Right lobe of liver (tissue), 6 donors: ENCODE results near the gene OR6J1. TPM values are rescaled to one million over a fixed set of nuclear protein-coding genes. Genes with fewer than 3 reads are reported as not detected.

Experiments used
- ATAC-seq, 4 donors: fragments of 200-7000 bp; cut with Tn5 transposase; one replicate each; pipeline ENCODE4 v1.9.1; 2020; ENCODE audit warnings: mild to moderate bottlenecking in 4 of 4, moderate library complexity in 4 of 4
- DNase-seq, 3 donors: peaks; one replicate each; pipeline ENCODE4 v3.0.0-alpha.2; 2020
- H3K27ac ChIP-seq, 3 donors: fragments of 200-600 bp; one replicate each; pipeline ENCODE4 v1.8.0; 2022
- H3K27me3 ChIP-seq, 2 donors: fragments of 200-600 bp; one replicate each; pipeline ENCODE4 v1.8.0; 2022
- H3K36me3 ChIP-seq, 4 donors: fragments of 200-600 bp; sonication (generic) in 1 of 4; one replicate each; pipeline versions ENCODE4 v1.5.1 to v1.8.0; 2017 to 2022; ENCODE audit warnings: control low read depth in 1 of 4
- H3K4me1 ChIP-seq, 4 donors: fragments of 200-600 bp; sonication (generic) in 1 of 4; one replicate each; pipeline versions ENCODE4 v1.5.1 to v1.8.0; 2017 to 2022; ENCODE audit warnings: control low read depth in 1 of 4
- H3K4me3 ChIP-seq, 3 donors: fragments of 200-600 bp; one replicate each; pipeline ENCODE4 v1.8.0; 2022
- H3K9me3 ChIP-seq, 4 donors: fragments of 200-600 bp; sonication (generic) in 1 of 4; one replicate each; pipeline versions ENCODE4 v1.5.1 to v1.8.0; 2017 to 2022; ENCODE audit warnings: control low read depth in 1 of 4
- POLR2A ChIP-seq: fragments of 450-650 bp; IDR thresholded peaks from one replicate; pipeline ENCODE4 v1.6.1; 2017; ENCODE audit warnings: antibody characterized with exemption, mild to moderate bottlenecking
- WGBS: methylation state at CpG from one replicate; pipeline ENCODE4 v1.1.6; 2018; ENCODE audit warnings: low coverage, low lambda C conversion rate; ENCODE audit not compliant: insufficient coverage; ENCODE audit errors: missing lambda C conversion rate; 5-methylcytosine and 5-hydroxymethylcytosine counted together
- intact Hi-C, 2 donors: fragments of 100-400 bp; cut with DNase I; formaldehyde crosslinking; loops; one replicate each; pipeline versions ENCODE4 v1.11.2 to v1.14.1; 2022
- total RNA-seq, 6 experiments: library from RNA; depleted of rRNA in 2 of 6; stranded (reverse); fragments of >200 nt in 2 of 6; fragmentation: NEBNext Ultra II Directional in 3 of 6; extraction: Animal tissue kit (Norgen Biotek cat#: 25700) in 3 of 6; gene quantifications; one replicate each; pipeline versions ENCODE4 v1.1.0 to v1.2.4, GENCODE V29; 2016 to 2023
- TF ChIP-seq, protein P1 (sequence below), 4 donors: fragments of 200-600 bp in 3 of 4; fragments of 450-650 bp in 1 of 4; IDR thresholded peaks; one replicate each; pipeline versions ENCODE4 v1.5.1 to v1.8.0; 2016 to 2022; ENCODE audit warnings: antibody characterized with exemption in 4 of 4, mild to moderate bottlenecking in 2 of 4
- donor health status: DM: no; HTN: yes; CAD: no.
- donor health status: DM: no; HTN: no; CAD: no.
- donor health status: DM: no; HTN: no; CAD: no.
- donor health status: DM: no; HTN: yes; CAD: no.
- donor health status: DM: no; HTN: yes; CAD: no.

The OR6J1 gene
- total RNA-seq, 6 experiments from 2014 or later, result not detected

DNA sequence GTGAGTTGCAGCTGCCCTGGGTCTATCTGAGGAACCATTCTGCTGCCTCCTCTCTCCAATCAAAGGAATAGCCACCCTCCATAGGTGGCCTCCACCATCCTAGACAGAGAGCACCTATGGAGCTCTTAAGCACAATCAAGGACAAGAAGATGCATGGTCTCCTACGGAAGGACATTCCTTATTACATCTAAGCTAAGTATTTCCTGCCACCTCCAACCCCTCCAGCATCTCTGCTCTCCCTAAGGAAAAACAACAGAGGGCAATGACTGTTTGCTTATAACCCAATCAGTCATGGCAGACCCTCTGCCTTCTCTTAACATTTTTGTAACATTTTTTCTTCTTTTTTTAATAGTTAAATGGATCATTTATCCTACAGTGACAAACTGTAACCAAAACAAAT, 14.8 kb upstream of the OR6J1 start:
- no peak overlapping the region for H3K4me3 ChIP-seq
- no peak for DNase-seq
- intact Hi-C loops, result loop anchor here (10.0 kb wide), 1 partner anchor 104 kb away; no protein-coding TSS in a partner anchor
- WGBS, result 33% methylated on average over 1 of the region's 1 CpG
- no peaks in the 10 kb centered on the region for H3K36me3 ChIP-seq
- H3K4me1 ChIP-seq, result no peaks in the 10 kb centered on the region
- H3K9me3 ChIP-seq, result no peaks in the 10 kb centered on the region
- ATAC-seq, result no peak
- TF ChIP-seq, protein P1, sequence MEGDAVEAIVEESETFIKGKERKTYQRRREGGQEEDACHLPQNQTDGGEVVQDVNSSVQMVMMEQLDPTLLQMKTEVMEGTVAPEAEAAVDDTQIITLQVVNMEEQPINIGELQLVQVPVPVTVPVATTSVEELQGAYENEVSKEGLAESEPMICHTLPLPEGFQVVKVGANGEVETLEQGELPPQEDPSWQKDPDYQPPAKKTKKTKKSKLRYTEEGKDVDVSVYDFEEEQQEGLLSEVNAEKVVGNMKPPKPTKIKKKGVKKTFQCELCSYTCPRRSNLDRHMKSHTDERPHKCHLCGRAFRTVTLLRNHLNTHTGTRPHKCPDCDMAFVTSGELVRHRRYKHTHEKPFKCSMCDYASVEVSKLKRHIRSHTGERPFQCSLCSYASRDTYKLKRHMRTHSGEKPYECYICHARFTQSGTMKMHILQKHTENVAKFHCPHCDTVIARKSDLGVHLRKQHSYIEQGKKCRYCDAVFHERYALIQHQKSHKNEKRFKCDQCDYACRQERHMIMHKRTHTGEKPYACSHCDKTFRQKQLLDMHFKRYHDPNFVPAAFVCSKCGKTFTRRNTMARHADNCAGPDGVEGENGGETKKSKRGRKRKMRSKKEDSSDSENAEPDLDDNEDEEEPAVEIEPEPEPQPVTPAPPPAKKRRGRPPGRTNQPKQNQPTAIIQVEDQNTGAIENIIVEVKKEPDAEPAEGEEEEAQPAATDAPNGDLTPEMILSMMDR (IDR thresholded peaks at IDR 0.05), result no peak
- TF ChIP-seq POLR2A, result no peak
- no peak overlapping the region for H3K27ac ChIP-seq
- H3K27me3 ChIP-seq, result no peaks in the 10 kb centered on the region

DNA sequence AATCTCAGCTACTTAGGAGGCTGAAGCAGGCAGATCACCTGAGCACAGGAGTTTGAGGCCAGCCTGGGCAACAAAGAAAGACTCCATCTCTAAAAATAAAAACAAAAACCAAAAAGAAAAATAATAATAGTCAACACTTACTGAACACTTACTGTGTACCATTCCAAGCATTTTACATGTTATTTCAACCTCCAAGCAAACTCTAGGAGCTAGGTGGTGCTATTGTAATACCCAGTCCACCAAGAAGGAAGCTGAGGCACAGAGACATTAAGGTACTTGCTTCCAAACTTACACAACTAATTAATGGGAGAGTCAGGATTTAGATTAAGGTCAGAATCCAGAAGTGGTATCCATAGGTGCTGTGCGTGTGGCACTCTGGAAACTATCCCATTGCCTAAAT, 13.7 kb upstream of the OR6J1 start:
- H3K4me3 ChIP-seq, result no peak overlapping the region
- DNase-seq (no peak), ATAC-seq (peak; percentile 39 to 61 (median 44))
- H3K4me1 ChIP-seq, result no peaks in the 10 kb centered on the region
- TF ChIP-seq, protein P1 (IDR thresholded peaks at IDR 0.05), result peak; percentile 23 to 44 (median 31)
- TF ChIP-seq POLR2A, result no peak
- no peaks in the 10 kb centered on the region for H3K9me3 ChIP-seq
- H3K27ac ChIP-seq, result no peak overlapping the region
- no peaks in the 10 kb centered on the region for H3K36me3 ChIP-seq
- intact Hi-C loops, result loop anchor here (10.0 kb wide), 1 partner anchor 103 kb away; no protein-coding TSS in a partner anchor
- H3K27me3 ChIP-seq, result no peaks in the 10 kb centered on the region
- 54% methylated on average over 1 of the region's 1 CpG for WGBS

DNA sequence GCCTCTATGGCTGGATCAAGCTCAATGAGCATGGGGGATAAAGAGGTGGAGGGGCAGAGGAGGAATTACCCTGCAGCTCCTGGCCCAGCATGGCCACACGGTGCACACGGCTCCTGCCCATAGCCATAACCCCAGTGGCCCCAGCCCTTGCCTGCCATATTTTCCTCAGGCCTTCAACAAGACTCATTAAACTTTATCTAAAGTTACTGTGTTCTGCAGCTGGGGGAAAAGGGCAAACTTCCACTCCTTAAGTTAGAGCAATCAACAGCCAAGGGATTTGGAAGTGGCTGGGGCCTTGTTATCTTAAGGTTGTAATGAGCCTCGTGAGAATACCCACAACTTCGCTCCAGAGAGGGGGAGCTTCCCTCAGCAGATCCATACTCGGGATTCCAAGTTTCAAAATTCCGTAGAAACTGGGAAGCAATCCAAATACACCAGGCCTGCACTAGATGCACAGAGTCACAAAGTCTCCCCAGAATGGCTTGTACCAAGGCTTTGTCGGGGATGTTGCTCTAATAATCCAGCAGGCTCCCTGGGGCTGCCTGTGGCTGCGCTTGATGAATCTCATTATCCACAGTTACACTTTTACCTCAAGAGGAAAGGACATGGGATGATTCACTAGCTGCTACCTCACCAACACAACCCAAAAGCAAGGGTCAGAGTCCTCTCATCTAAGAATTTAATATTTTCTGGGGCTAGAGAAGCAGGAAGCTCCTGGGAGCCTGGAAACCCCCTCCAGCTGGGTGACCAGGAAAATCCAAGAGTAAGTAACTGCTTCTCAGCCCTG, 13.0 kb upstream of the OR6J1 start:
- no peak for TF ChIP-seq POLR2A
- TF ChIP-seq, protein P1 (IDR thresholded peaks at IDR 0.05), result no peak
- Histone ChIP-seq H3K36me3 (no peaks in the 10 kb centered on the region), H3K27me3 (no peaks in the 10 kb centered on the region), H3K27ac (no peak overlapping the region), H3K4me1 (no peaks in the 10 kb centered on the region), H3K4me3 (no peak overlapping the region), H3K9me3 (no peaks in the 10 kb centered on the region)
- no peak for DNase-seq
- no peak for ATAC-seq
- 67% methylated on average over 1 of the region's 8 CpGs for WGBS
- intact Hi-C loops, result loop anchor here (10.0 kb wide), 1 partner anchor 102 kb away; no protein-coding TSS in a partner anchor

DNA sequence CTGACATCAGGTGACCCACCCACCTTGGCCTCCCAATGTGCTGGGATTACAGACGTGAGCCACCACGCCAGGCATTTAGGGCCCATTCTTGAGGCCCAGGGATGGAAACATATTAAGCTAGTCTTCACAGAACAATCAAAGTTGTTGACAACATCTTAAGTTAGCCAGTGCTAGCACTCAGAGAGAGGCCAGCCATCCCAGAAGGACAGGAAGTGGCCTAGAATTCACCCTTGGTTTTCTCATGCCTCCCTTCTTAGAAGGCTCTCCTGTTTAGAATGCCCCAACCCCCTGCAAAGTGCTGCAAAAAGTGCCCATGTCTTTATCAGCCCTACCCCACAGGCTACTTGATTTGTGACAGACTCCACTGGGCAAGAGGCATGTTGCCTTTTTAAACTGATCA, 12.1 kb upstream of the OR6J1 start:
- Histone ChIP-seq H3K36me3 (no peaks in the 10 kb centered on the region), H3K27ac (no peak overlapping the region), H3K4me3 (no peak overlapping the region), H3K9me3 (no peaks in the 10 kb centered on the region), H3K4me1 (no peaks in the 10 kb centered on the region), H3K27me3 (no peaks in the 10 kb centered on the region)
- no peak for TF ChIP-seq POLR2A
- TF ChIP-seq, protein P1 (IDR thresholded peaks at IDR 0.05), result no peak
- no peak for DNase-seq
- no peak for ATAC-seq
- no CpG with 5 or more reads among the region's 2 CpGs for WGBS
- intact Hi-C loops, result loop anchor here (10.0 kb wide), 1 partner anchor 101 kb away; no protein-coding TSS in a partner anchor
